Lung microvascular endothelial cell (primary cell): ENCODE results near the gene IQSEC1. TPM values are rescaled to one million over a fixed set of nuclear protein-coding genes. Genes with fewer than 3 reads are reported as not detected.
A peak's percentile ranks its signal among the peaks of the same experiment; 100 is the strongest.

ENCODE experiments used
- DNase-seq, 2 donors: peaks; one replicate each; pipeline versions ENCODE4 v3.0.0 to v3.0.0-alpha.2; 2010; ENCODE audit warnings: low read depth in 2 of 2
- total RNA-seq: library from RNA; depleted of rRNA; stranded (reverse); fragments of >200 nt; gene quantifications from 2 replicates; pipeline ENCODE4 v1.2.1, GENCODE V29; 2014

IQSEC1 gene
- total RNA-seq, 1 donor from 2014 or later: 63.7 TPM

GRCh38 chr3:12969486-12969885 is 103.7 kb downstream of the IQSEC1 start:
- no peak for DNase-seq

- DNase-seq: no peak
Observed at GRCh38 chr3:12968541-12968940, 104.7 kb downstream of the IQSEC1 start.

GRCh38 chr3:12967606-12968351 is 105.5 kb downstream of the IQSEC1 start:
- peak; percentile 92 to 95 for DNase-seq

DNA sequence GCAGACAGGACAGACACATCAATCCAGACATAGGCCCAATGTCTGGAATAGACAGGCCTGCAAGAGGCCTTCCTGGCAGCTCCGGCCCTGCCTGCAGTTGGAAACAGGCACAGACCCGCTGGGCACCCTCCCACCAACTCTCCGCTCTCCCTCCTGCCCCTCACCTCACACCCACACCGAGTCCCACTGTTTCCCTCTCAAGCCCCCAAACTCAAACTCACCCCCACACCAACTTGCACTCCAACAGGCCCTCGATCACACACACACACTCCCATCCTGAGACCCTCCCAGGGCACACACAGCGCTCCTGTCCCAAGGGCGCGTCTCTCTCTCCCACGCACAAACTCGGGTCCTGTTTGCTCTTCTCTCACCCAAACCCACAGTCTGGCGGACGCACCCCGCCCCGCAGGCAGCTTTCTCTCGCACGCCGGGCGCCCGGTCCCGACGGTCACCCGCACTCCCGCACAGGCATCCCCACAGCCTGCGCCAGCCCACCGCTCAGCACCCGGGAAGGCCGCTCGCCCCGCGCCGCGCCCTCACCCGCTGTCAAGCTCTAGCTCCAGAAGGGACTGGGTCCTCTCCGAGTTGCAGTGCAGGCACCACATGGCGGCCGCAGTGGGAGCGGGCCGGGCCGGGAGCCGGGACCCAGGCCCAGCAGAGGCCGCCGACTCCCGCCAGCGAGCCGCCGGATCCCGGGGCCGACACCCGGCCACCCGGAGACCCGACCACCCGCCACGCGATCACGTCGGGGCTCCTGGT is 106.2 kb downstream of the IQSEC1 start:
- DNase-seq: peak; percentile 35 to 42

- DNase-seq: no peak
Observed at GRCh38 chr3:12965999-12966846, 107.0 kb downstream of the IQSEC1 start.

DNA sequence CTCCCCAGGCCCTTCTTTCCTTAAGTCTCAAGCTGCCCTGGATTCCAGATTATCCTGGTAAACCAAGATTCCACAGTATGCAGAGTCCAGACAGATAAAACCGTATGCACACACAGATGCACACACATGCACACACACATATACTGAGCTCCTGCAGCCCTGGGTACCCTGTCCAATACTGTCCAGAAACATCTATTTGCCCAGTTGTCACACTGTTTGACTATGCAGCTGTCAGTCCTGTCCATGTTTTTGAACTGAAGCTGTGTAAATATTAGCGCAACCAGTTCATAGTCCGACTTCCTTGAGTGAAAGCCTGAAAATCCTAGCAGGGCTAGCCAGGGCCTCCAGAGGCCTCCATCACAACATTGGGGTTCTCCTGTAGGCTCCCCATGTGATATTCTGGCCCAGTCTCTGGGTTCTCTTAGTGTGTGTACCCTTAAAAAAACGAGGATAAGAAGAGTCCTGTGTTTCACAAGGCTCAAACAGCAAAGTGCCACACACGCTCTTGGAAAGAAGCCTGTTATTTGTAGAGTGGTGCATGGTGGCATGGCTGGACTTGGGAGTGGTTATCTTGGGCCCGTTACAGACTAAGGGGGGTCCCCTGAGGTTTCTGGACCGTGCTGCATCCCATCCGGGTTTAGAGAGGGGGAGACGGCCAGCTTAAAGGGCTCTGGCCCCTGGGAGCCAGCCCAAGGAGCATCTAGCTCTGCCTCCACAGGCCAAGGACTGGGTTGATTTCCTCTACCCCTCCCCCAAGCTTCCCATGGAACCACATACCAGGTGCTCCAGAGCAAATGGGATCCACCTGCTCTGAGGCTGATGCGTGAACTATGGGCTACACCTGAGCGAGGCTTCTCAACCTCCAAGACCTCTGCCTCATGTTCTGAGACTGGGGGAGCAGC is 108.3 kb downstream of the IQSEC1 start:
- peak in 1 of 2 donors; percentile 43 for DNase-seq

GRCh38 chr3:12963922-12964701 is 109.1 kb downstream of the IQSEC1 start:
- peak; percentile 78 to 91 for DNase-seq

DNA sequence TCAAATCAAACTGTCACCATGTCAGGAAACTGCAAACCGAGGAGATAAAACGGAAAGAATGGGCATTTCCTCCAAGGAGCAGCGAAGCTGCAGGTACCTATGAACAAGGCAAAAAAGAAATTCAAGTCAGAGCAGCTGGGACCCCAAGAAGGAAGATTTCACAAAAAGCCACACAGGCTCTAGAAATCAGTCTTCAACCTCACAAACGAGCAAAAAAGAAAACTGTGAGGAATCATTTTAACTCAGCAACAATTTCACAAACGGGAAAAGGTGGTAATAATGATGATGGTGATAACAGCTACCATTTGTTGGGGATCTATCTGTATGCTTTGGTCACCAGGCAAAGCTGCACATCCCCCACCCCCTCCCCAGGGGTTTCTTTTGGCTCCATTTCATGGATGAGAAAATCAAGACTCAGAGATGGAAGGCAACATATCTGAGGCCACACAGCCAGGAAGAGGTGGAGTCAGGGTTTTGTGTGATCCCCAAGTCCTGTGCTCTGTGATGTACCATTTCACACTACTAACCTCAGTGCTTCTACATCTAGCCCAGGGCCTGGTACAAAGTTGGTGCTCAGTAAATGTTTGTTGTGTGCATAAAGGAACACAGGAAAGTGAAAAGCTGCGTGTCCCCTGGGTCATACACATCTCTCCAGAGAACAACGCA is 109.9 kb downstream of the IQSEC1 start:
- no peak for DNase-seq

GRCh38 chr3:12962292-12962691 is 110.9 kb downstream of the IQSEC1 start:
- DNase-seq: no peak

- no peak for DNase-seq
Observed at GRCh38 chr3:12961697-12962036, 111.6 kb downstream of the IQSEC1 start.

- DNase-seq: no peak
Observed at GRCh38 chr3:12961007-12961696, 112.1 kb downstream of the IQSEC1 start.

- DNase-seq: no peak
Observed at GRCh38 chr3:12960497-12960896, 112.7 kb downstream of the IQSEC1 start.

DNA sequence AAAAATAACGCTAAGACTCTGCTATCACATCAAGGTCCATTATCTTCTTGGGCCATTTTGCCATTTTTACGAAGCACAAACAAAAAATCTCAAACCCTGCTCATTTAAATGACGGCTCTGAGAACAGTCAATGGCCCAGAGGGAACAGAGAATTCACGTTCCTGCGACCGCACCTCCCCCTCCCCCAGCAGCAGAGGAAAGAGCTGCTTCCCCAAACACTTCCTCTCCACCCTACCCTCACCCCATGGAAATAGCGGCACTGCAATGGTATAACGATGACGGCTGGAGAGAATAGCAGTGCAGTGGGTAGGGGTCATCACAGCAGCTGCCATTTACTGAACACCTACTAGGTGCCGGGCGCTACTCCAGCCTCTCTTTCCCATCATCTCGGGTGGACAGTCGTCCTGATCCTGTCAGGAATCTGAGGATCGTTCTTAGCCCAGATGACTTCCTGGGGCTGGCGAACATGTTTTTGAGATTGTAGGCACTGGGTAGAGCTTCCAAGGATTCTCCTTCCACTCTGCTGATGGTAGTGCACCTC is 113.3 kb downstream of the IQSEC1 start:
- peak; percentile 41 to 83 for DNase-seq

GRCh38 chr3:12959410-12959809 is 113.8 kb downstream of the IQSEC1 start:
- DNase-seq: no peak

DNA sequence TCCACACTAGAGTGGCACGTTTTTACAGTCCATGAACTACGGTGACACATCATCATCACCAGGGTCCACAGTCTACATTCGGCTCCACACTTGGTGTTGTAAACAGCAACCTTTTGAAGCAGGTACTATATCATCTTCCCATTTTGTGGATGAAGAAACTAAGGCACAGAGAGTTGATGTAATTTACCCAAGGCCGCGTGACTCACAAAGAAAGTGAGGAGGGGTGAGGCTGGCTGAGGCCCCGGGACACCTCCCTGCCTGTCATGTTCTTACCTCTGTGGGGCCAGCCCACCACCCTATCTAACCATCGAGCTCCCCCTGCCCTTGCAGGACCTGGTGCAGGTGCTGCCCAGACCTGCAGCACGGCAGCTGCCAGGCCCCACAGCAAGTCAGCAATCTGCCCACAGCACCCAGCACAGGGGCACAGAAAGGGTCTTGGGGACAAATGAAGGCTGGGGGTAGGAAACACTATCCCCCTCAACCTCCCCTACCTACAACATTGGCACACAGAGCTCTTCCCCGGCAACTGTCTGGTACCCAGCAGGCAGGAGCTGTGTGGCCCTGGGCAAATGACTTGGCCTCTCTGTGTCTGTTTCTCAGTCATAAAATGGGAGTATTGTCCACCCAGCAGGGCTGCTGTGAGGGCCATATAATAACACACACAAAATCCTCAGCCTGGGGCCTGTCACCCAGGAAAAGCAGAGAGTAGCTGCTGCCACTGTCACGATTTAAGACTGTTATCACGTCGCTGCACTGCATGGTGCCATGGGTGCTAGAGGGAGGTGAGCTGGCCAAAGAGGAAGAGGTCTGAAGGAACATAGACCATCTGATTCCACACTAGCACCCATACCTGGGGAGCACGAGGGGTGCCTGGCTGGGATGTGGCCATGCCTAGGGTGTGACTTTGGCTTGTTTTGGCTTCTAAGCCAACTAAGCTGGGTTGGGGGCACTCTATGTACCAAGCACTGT is 115.1 kb downstream of the IQSEC1 start:
- DNase-seq: no peak

DNA sequence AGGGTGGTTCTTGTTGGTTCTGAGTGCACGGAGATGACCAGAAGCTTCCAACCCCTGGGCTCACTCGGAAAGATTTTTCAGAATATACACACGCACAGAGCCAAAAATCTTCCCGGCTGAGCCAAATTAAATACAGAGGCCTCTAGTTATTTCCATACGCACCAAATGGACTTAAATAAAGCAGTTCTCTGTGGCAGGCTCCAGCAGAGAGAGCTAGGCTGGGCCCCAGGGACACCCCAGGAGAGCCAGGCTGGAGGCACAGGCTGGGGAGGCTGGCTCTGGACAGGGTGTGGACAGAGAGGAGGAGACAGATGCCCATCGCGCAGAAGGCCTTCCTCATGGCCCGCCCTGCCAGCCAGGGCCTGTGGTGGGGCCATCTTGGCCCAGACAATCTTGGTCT is 115.9 kb downstream of the IQSEC1 start:
- peak in 1 of 2 donors; percentile 69 for DNase-seq

DNA sequence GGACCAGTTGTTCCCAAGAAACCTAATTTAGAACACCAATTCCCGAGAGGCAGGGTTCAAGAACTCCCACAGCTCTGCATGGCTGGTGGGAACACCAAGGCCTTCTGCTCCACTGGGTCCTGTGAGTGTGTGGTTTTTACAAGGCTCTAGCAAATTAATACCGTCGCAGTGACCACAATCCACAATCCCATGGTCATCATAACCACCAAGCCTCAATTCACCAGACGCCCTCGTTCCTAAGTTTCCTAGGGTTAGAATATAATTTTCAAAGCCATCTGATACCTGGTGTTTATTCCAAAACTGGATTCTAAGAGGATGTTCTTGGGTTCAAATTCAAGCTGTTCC is 116.9 kb downstream of the IQSEC1 start:
- DNase-seq: no peak
